WI38 (cell line): Measurements from ENCODE around the gene CDR2L.
A peak's percentile ranks its signal among the peaks of the same experiment; 100 is the strongest.

Experiments used
- H3K4me3 ChIP-seq: 2 replicates; pipeline ENCODE4 v1.5.1; 2011; ENCODE audit warnings: low read depth, mild to moderate bottlenecking, control low read depth, low read length
- CTCF ChIP-seq: IDR thresholded peaks from 2 replicates; pipeline ENCODE4 v1.5.1; 2012; ENCODE audit warnings: low read depth, mild to moderate bottlenecking, control low read depth, low read length

CDR2L gene

GRCh38 chr17:75030161-75030560 is 42.7 kb downstream of the CDR2L start:
- TF ChIP-seq CTCF: no peak

GRCh38 chr17:75031972-75032719 is 44.7 kb downstream of the CDR2L start:
- no peak for TF ChIP-seq CTCF
- H3K4me3 ChIP-seq: peak overlapping the region; percentile 73

More at GRCh38 chr17:75030161-75030560, 42.7 kb downstream of the CDR2L start:
- no peak overlapping the region for H3K4me3 ChIP-seq

GRCh38 chr17:75032720-75033280 is 45.4 kb downstream of the CDR2L start:
- H3K4me3 ChIP-seq: peak overlapping the region; percentile 73
- TF ChIP-seq CTCF: no peak

- H3K4me3 ChIP-seq: peak overlapping the region; percentile 73
- 0 out of 2 replicates have a peak, but pooled peaks have one; percentile 4 for TF ChIP-seq CTCF
These were observed 46.2 kb downstream of the CDR2L start for GRCh38 chr17:75033346-75034235.

GRCh38 chr17:75034236-75034908 is 46.9 kb downstream of the CDR2L start:
- peak overlapping the region; percentile 73 for H3K4me3 ChIP-seq
- TF ChIP-seq CTCF: no peak

GRCh38 chr17:75036643-75037268 is 49.3 kb downstream of the CDR2L start:
- TF ChIP-seq CTCF: no peak
- no peak overlapping the region for H3K4me3 ChIP-seq
